Right renal pelvis (tissue), 4 donors: ENCODE measurements around the gene PTER. TPM values are rescaled to one million over a fixed set of nuclear protein-coding genes. Genes with fewer than 3 reads are reported as not detected.

Source experiments
- DNase-seq, 4 donors: peaks; one replicate each; pipeline ENCODE4 v3.0.0-alpha.2; 2013; ENCODE audit warnings: low read depth in 4 of 4, low spot score in 3 of 4, missing footprints in 1 of 4
- polyA plus RNA-seq, 4 donors: library from polyadenylated mRNA; unstranded; fragments of 120-200 nt; gene quantifications; one replicate each; pipeline ENCODE4 v1.2.1, GENCODE V29; 2013; ENCODE audit not compliant: insufficient read length in 4 of 4

Gene PTER, protein sequence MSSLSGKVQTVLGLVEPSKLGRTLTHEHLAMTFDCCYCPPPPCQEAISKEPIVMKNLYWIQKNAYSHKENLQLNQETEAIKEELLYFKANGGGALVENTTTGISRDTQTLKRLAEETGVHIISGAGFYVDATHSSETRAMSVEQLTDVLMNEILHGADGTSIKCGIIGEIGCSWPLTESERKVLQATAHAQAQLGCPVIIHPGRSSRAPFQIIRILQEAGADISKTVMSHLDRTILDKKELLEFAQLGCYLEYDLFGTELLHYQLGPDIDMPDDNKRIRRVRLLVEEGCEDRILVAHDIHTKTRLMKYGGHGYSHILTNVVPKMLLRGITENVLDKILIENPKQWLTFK
- 10 to 100 TPM; 18.3 to 25.1 (median 22.1) TPM for polyA plus RNA-seq

DNA sequence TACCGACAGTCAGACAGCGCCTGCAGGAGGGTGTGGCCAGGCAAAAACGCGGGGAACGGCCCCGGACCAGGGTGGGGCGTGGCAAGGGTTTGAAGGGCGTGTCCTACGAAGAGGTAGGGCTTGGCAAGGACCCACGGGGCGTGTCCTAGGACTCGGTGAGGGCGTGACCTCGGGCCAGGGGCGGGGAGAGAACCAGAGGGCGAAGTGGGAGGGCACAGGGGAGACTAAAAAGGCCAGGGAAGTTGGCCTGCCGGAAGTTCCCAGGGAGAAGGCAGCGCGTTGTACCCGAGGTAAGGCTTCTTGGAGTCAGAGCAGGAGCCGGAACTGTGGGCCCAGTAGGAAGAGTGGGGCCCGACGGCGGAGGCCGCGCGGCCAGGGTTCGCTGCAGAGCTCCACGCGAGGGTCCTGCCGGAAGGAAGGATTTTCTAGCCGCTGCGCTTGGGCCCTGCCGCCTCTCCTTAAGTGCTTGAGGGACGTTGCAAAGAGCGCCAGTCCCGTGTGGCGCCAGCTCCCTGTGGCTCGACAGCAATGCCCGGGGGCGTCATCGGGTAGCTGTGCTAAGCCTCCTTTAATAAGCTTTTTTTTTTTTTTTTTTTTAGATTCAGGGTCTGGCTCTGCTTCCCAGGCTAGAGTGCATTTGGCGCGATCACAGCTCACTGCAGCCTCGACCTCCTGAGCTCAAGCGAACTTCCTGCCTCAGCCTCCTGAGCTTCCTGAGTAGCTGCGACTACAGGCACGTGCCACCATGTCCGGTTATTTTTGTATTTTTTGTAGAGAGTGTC is at the start of gene PTER:
Gene PTER (plus strand): TSS at position 253 of the 782 bp plus-strand sequence. CDS start 47,375 bp downstream, outside the sequence.
- peak; percentile 52 to 73 (median 54) for DNase-seq

DNA sequence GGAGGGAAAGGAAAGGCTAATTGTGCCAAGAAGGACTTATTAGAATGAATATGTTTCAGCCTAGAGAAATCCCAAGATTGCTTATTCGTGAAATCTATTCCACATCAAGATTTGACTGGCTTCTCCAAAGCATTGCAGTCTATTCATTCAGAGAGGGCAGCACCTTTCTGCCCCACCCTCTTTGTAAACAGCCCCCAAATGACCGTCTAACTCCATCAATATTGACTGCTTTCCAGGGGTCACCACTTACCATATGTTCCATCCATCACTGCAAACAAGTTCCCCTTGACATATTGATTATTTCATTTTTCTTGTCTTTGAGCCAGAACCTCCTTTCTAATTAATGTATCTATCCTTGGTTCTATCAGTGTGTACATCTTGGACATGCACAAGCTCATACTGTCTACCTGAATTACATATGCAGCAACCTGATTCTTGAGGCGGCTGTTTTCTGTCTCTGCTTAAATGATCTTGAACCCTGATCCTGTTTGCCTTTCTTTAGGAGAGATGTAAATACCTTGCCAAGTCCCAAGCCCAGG is 44.2 kb upstream of the PTER start:
- DNase-seq: no peak

DNA sequence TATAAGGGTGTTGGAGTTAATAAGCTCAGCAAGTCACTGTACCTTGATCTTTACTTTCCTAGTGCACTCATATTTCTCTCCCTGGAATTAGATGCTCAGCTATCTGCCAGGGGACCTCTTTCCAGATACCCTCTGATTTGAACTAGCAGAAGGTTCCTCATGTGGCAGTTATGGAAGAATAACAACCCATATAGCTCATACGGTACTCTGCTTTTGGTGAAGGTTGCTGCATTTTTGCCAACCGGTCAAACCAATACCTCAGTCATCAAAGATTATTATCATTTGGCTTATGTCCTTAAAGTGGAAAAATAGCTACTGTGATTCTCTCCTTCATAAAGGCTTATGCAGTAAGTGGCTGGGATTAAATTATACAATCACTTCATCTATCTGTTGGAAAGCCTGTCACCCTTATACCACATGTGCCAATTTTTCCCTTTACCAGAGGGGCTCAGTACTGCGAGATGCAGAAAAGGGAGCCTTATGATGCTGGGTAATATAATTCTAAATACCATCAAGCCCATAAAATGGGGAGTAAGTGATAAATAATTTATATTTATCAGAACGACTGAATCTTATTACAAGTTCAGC is 43.4 kb upstream of the PTER start:
- no peak for DNase-seq

DNA sequence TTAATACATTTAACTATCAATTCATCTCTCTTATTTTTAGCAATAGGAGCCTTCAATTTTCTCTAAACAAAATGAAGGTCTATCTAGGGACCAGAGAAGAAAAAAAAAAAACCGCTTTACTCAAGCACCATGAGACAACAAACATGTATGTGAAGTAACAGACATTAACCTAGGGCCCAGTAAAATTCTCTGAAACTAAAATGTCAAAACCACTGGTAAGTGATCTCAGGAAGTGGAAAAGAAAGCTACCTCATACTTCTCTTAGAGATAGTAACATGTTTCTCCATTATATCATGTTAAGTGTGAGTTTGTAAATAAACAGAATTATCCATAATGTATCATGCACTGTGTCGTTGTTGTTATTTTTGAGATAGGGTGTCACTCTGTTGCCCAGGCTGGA is 35.4 kb upstream of the PTER start:
- no peak for DNase-seq

DNA sequence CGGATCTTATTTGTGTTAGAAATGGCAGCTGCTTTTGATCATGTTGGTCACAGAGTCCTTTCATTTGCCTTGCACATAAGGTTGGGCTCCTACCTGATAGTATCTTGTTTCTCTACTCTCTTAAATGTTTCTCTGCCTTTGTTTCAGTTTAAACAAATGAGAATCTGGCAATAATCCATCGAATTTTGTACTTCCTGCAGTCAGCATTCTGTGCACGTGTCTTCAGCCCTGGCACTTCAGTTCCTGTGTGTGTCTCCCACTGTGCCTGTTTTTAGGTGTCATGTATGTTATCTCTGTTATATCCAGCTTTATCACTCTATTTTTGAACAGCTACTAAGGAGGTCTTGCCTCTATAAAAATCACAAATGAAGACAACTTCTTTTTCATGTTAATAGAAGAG is 28.4 kb upstream of the PTER start:
- no peak for DNase-seq

DNA sequence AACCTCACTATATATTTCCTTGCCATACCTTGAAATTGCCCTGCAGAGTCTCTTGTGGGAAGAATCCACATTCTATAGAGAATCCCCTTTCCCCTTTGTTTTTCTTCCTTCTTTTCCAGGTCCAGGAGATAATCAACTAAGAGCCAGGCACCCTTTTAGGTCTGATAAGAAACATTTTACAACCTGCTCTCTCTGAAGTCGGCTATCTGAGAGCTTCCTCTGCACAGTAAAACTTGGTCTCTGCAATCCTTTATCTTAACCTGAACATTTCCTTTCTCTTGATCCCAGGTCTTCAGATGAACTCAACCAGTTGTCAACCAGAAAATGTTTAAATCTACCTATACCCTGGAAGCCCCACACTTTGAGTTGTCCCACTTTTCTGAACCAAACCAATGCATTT is 19.5 kb upstream of the PTER start:
- DNase-seq: no peak

DNA sequence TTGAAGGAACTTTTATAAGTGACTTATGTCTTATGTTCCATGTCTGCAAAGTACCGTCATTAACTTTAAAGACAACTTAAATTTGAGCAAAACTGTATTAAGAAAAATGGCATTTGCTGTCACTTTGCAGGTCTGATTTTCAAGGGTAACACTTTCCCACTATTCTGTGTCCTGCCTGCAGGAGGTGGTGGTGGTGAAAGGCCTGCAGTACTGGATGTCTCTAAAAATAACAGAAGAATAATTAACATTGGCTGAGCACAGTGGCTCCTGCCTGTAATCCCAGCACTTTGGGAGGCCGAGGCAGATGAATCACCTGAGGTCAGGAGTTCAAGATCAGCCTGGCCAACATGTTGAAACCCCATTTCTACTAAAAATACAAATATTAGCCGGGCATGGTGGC is 13.2 kb upstream of the PTER start:
- DNase-seq: no peak

DNA sequence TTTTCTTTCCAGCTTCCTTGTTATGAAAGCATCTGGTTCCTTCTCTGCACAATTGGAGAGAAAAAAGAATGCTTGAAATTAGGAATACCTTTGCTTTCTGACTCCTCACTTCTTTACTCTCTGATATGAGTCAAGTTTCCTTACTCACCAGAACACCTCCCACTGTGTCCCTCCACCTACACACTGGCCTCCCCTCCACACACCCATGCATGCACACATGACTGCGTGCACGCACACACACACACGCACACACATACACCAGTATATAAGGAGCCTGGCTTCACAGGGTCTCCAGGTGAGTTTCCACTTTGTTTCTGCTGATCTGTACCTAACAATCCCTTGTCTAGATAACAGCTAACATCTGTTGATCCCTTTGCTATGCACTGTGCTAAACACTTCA is 11.4 kb upstream of the PTER start:
- DNase-seq: no peak

DNA sequence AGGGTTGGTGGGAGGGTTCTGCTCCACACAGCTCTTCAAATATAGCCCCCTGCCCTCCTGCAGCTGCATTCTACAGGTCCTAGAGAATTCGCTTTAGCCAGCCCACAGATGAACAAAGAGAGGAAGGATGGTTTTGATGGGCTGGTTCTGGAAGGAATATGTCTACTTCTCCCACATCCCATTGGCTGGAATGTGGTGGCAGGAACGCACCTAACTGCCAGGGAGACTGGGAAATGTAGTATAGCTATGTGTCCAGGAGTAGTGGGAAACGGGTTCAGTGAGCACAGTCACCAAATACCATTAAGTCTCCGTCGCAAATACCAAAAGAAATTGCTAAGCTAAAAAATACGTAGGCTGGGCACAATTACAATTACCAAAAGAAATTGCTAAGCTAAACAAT is 7.3 kb upstream of the PTER start:
- DNase-seq: no peak

DNA sequence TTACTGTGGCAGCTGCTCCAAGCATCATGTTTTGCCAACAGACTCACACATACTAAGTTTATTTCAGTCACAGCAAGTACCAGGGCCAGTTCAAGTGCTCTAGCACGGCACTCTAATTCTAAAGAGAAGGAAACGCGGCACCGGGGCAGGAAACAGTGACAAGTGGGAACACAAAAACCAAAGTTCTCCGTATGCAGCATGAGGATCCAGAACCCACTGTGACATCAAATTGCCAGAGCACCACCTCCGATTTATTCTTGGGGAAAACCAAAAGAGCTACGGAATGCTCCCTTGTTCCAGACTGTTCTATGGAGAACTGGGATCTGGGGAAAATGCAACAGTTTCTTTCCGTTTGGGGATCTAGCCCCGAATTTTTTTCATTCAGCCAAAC is 448 bp upstream of the PTER start:
- no peak for DNase-seq

DNA sequence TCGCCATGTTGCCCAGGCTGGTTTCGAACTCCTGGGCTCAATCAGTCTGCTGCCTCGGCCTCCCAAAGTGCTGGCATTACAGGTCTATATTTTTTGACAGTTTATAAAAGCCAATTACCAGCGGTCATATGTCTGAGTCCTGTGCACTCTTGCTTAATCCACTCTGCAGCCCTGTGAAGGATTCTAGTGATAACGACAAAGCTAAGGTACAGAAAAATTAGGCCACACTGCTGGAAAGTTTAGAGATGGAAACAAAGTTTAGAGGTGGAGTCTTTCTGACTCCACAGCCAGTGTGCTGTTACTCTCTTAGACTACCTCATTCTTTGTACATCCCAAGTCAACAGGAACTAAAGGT is 707 bp downstream of the PTER start:
- no peak for DNase-seq

DNA sequence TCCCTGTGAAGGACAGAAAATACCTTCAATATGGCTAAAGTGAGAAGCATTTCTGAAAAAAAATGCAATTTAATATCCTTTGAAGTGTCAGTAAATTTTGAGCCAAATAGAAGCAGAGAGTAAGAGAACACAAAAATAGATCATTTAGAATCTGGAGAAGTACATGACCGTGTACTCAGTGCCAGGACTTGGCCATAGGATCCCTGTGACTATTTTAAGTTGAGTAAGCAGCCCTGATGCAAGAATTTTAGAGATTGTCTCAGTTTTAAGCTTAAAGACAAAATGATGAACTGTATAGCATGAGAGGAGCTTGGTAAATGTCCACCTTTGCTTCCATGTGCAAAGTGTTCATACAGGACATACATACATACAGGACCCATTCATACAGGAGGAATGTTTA is 2.5 kb downstream of the PTER start:
- no peak for DNase-seq

DNA sequence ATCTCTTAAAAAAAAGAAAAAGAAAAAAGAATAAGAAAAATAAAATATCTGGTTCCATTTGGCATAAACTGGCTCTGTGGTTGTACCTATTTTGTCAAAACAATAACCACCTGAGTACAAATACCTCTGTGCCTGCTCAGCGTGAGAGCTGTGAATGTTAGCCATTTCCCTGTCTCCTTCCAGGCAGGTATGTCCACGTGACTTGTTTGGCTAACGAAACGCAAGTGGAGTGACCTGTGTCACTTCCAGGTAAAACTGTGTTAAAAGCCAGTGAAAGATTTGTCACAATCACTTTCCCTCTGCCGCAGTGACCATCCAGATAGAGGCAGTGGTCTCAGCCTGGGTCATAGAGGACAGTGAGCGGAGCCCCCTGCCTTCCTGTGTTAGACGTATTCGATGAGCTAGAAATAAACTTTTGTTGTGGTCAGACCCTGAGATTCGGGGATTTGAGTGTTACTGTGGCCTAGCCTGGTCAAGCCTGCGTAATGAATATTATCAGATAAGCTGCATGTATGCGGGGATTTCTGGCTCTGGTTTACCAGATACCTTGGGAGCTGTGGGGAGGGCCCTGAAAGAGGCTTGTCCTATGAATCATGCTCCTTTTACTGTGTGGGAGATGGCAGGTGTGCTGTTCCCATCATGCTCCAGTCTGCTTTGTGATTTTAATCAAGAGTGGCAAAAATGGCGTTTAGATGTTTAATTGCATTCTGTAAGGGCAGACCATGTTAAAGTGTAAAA is 3.8 kb downstream of the PTER start:
- DNase-seq: no peak

DNA sequence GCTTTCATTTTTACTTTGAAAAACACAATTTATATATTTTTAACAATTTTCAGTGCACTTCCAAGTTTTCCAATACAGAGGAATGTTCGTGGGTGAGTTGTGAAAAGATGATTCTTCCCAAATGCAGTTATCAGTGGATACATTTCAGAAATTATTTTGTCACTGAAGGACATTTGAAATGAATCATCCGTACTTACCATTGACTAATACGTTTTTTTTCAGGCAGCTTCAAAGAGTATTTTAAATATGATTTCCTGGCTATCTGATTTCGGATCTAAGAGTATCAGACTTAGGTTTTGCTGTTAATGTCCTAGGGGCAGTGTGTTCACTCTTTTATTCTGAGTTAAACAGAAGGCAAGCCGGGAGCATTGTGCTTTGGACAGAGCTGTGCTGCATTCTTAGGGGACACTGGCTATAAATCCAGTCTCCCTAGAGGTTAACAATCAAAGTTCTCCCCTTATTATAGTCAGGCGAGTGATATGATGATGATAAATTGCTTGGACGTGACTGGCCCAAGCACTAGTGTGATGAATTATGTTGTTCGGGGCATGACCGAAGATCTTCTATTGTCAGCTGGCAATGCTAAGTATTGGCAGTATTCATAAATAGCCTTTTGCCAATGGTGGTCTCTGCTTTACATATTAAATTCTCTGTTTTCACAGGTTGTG is 4.5 kb downstream of the PTER start:
- no peak for DNase-seq

DNA sequence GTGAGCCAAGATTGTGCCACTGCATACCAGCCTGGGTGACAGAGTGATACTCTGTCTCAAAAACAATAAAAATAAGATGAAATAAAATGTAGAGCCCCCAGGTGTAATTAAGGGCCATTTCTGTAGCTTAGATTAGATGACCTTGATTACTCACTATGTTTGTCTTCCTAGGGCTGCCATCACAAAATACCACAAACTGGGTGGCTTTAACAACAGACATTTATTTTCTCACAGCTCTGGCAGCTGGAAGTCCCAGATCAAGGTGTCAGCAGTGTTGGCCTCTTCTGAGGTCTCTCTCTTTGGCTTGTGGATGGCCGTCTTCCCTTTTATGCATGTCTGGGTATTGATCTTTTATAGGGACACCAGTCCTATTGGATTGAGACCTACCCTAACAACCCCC is 6.1 kb downstream of the PTER start:
- no peak for DNase-seq

DNA sequence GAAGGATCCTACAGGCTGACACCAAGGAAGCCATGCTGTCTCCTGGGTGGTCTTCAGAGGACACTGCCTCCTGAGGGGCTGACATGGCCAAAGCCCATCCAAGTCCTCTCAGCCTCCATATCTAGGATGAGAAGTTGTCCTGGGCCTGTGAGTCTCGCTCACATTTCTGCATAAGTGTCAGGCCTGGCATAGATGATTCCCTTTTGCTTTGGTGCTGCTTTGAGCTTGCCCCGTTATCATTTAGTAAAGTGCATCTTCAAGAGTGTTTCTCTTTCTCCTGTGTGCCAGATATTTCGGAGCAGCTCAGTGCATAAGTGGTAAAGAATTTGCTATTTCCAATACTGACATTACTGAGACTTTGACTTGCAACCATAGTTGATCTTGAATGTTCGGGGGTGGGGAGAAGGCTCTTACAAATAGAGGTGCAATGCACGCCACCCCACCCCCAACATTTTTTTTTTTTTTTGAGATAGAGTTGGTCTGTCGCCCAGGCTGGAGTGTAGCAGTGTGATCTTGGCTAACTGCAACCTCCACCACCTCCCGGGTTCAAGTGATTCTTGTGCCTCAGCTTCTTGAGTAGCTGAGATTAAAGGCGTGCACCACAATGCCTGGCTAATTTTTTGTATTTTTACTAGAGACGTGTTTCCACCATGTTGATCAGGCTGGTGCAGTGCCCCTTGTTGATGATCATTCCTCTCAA is 9.1 kb downstream of the PTER start:
- DNase-seq: no peak

DNA sequence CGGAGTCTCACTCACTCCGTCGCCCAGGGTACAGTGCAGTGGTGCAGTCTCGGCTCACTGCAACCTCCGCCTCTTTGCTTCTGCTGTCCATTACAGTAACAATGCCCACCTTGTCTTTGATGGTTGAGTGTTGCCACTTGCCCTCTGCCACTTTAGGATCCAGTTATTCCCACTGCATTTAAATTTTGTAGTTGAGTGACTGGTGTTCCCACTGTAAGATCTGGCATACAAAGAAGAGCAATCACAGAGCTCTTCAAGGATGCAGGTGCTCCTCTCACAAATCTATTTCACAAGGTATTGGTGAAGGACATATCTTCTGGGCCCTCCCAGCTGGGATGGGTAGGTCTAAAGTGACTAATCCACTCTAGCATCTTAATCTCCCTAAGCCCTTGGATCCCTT is 12.6 kb downstream of the PTER start:
- DNase-seq: no peak

DNA sequence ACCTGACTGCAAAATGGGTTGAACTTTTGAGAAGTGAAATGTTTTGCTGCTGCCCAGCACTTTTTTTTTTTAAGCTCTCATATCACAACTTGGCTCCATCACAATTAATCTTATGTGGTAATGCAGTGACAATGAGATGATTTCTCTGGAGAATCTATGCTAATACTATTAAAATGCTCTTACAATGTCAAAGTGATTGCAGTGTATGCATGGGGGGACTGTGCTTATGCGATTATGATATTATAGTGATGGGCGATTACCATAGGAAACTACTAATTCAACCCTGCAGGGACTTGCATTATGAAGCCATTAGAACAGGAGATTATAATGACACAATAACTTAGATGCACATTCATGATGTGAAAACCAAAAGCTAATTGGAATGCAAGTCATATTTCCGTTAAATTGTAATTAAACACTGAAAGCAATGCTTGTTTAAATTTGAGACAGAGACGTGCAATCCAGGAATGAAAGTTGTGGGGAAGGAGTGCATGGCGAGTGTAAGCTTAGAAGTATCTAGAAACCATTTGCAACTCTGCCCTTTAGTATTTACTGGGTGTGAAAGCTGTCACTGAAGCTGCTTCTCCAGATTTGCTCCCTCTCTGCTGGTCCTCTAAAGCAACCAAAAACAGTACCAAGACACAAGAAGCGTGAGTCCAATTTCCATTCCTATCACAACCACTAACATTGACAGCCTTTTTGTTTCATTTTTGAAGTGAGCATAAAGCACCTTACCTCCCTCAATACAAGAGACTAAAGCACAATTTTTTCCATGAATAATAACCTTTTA is 21.6 kb downstream of the PTER start:
- DNase-seq: no peak

DNA sequence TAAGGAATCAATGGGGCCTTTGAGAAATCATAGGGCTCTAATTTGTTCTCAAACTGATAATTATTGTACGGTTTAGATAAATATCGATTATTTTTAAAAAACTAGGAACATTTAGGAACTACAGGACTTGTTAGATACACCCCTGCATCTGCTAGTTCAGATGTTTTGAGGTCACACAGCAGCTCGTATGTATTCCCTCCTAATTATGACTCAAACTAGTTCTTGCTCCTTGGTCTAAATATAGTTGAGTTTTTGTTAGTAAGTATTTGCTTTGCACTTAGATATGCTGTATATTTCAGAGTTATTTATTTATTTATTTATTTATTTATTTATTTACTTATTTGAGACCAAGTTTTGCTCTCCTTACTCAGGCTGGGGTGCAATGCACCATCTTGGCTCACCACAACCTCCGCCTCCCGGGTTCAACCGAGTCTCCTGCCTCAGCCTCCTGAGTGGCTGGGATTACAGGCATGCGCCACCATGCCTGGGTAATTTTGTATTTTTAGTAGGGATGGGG is 22.7 kb downstream of the PTER start:
- no peak for DNase-seq
